ENCODE data around the gene SLC6A18. TPM values are rescaled to one million over a fixed set of nuclear protein-coding genes. Genes with fewer than 3 reads are reported as not detected.

Gene SLC6A18
- total and polyA plus RNA-seq, 9 of the 15 experiments (the other 6 are each of a cell fraction or from before 2014, with no cell fraction given): not detected

DNA sequence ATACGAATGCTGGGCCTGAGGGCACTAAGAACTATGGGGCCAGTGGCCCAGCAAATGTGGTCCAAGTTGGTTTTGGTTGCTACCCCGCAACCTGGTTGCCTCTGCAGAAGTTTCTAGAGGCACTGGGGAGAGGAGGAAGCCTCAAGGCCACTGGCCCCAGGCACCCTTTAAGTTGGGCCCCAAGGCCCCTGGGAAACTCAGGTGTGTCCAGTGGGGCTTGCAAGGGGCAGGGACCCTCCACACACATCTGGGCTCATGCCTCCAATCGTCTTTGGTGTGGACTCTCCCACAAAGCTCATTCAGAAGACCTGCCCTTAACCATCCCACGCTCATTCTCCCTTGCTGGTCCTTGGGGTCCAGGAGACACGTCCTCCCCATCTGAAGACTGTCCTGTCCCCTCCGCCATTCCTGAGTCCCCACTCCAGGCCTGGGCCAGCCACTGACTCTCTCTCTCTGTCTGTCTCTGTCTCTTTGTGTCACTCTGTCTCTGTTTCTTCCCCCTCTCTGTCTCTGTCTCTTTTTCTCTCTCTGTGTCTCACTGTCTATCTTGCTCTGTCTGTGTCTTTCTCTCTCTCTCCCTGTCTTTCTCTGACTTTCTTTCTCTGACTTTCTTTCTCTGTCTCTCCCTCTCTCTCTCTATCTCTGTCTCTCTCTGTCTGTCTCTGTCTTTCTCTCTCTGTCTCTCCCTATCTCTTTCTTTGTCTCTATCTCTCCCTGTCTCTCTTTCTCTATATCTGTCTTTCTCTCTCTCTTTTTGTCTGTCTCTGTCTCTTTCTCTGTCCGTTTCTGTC is 27.1 kb upstream of the SLC6A18 start:
- 79% methylated on average over 7 of the region's 7 CpGs for WGBS (ENCODE audit: insufficient coverage, low coverage, missing lambda C conversion rate)
- intact Hi-C loops (cut with micrococcal nuclease): no loop called here
- no peaks in the 10 kb centered on the region for H3K36me3 ChIP-seq (ENCODE audit: control insufficient read depth, insufficient read depth, low read length)
- TF ChIP-seq BCL6 (CRISPR knock-in tag; IDR thresholded peaks at IDR 0.05) (no peak), ASH1L (IDR thresholded peaks at IDR 0.05; ENCODE audit: borderline replicate concordance, low read depth, partially characterized antibody) (peak; percentile 42), LARP7 (IDR thresholded peaks at IDR 0.05) (0 out of 2 replicates have a peak, but pooled peaks have one; percentile 45), SOX6 (IDR thresholded peaks at IDR 0.05) (no peak), DIDO1 (tag; IDR thresholded peaks at IDR 0.05; ENCODE audit: low read depth) (0 out of 2 replicates have a peak, but pooled peaks have one; percentile 17), NR1H2 (CRISPR knock-in tag; IDR thresholded peaks at IDR 0.05) (no peak), BCLAF1 (IDR thresholded peaks at IDR 0.05; ENCODE audit: borderline replicate concordance in 1 of 2, control insufficient read depth in 1 of 2, low read depth in 2 of 2, low read length in 1 of 2) (peak in 1 of 2 experiments; percentile 15; a peak in 1 of 4 replicates)
- TF ChIP-seq, protein P1, sequence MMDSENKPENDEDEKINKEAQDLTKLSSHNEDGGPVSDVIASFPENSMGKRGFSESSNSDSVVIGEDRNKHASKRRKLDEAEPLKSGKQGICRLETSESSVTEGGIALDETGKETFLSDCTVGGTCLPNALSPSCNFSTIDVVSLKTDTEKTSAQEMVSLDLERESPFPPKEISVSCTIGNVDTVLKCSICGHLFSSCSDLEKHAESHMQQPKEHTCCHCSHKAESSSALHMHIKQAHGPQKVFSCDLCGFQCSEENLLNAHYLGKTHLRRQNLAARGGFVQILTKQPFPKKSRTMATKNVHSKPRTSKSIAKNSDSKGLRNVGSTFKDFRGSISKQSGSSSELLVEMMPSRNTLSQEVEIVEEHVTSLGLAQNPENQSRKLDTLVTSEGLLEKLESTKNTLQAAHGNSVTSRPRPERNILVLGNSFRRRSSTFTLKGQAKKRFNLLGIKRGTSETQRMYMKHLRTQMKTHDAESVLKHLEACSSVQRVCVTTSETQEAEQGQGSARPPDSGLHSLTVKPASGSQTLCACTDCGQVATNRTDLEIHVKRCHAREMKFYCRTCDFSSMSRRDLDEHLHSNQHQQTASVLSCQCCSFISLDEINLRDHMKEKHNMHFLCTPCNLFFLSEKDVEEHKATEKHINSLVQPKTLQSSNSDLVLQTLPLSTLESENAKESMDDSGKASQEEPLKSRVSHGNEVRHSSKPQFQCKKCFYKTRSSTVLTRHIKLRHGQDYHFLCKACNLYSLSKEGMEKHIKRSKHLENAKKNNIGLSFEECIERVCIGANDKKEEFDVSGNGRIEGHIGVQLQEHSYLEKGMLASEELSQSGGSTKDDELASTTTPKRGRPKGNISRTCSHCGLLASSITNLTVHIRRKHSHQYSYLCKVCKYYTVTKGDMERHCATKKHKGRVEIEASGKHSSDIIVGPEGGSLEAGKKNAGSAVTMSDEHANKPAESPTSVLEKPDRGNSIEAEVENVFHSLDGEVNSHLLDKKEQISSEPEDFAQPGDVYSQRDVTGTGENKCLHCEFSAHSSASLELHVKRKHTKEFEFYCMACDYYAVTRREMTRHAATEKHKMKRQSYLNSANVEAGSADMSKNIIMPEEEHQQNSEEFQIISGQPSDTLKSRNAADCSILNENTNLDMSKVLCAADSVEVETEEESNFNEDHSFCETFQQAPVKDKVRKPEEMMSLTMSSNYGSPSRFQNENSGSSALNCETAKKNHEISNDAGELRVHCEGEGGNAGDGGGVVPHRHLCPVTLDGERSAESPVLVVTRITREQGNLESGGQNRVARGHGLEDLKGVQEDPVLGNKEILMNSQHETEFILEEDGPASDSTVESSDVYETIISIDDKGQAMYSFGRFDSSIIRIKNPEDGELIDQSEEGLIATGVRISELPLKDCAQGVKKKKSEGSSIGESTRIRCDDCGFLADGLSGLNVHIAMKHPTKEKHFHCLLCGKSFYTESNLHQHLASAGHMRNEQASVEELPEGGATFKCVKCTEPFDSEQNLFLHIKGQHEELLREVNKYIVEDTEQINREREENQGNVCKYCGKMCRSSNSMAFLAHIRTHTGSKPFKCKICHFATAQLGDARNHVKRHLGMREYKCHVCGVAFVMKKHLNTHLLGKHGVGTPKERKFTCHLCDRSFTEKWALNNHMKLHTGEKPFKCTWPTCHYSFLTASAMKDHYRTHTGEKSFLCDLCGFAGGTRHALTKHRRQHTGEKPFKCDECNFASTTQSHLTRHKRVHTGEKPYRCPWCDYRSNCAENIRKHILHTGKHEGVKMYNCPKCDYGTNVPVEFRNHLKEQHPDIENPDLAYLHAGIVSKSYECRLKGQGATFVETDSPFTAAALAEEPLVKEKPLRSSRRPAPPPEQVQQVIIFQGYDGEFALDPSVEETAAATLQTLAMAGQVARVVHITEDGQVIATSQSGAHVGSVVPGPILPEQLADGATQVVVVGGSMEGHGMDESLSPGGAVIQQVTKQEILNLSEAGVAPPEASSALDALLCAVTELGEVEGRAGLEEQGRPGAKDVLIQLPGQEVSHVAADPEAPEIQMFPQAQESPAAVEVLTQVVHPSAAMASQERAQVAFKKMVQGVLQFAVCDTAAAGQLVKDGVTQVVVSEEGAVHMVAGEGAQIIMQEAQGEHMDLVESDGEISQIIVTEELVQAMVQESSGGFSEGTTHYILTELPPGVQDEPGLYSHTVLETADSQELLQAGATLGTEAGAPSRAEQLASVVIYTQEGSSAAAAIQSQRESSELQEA (IDR thresholded peaks at IDR 0.05; ENCODE audit: low read depth): 0 out of 2 replicates have a peak, but pooled peaks have one; percentile 7

More for the DNA sequence above, 27.1 kb upstream of the SLC6A18 start:
- Histone ChIP-seq H3K4me1 (replicated peaks in 1 of 2; ENCODE audit: control insufficient read depth in 2 of 2, insufficient read depth in 2 of 2, low read length in 2 of 2) (peaks cover 40 to 74% of the 10 kb centered on the region in 2 experiments), H3K9me3 (replicated peaks; ENCODE audit: control insufficient read depth, insufficient read depth, low read depth, low read length) (no peaks in the 10 kb centered on the region; the same call in 1 of the 2 replicates), H3K27me3 (ENCODE audit: control insufficient read depth in 2 of 2, insufficient read depth in 2 of 2, low read length in 2 of 2) (no peaks in the 10 kb centered on the region), H3K9ac (ENCODE audit: insufficient read depth in 1 of 2, low read depth in 2 of 2, low read length in 2 of 2) (peak overlapping the region in 1 of 2 experiments; percentile 6; a peak in 1 of 4 replicates), H3K27ac (ENCODE audit: extremely low read depth, low read depth, low read length) (no peak overlapping the region), H3K9me1 (ENCODE audit: control insufficient read depth, insufficient read depth, low read length) (no peaks in the 10 kb centered on the region), H4K20me1 (replicated peaks; ENCODE audit: control insufficient read depth, insufficient read depth, low read length) (no peaks in the 10 kb centered on the region), H3K4me2 (ENCODE audit: insufficient read depth, low read length) (no peak overlapping the region), H3K79me2 (ENCODE audit: control insufficient read depth, insufficient read depth, low read length) (no peaks in the 10 kb centered on the region; the same call in 2 of the 3 replicates), H2AFZ (ENCODE audit: low read depth, low read length) (no peak overlapping the region), H3K4me3 (no peak overlapping the region)
- ChIA-PET CTCF (ENCODE audit: low intra/inter-chr PET ratio) (no interaction called here), POLR2A (no interaction called here)
- no peak for ATAC-seq
- in situ Hi-C loops (cut with MboI): no loop called here
- BruUV-seq (replicated peaks): no TSS peak
- DNase-seq (ENCODE audit: extremely low read depth in 1 of 4, low spot score in 3 of 4): no peak
- FAIRE-seq: peak; percentile 72

Measured in K562 (cell line).